HG03378 (cell line): Measurements from ENCODE around the gene SLC22A9.
"Not testable (repeated sequence)": the region's sequence is repeated elsewhere in the genome, so short reads cannot be mapped to it uniquely, and the experiment has no call there.

Experiments
- ATAC-seq: cut with Tn5 transposase; IDR thresholded peaks from one replicate; pipeline ENCODE4 v1.9.1; 2021; ENCODE audit warnings: mild to moderate bottlenecking, moderate library complexity; ENCODE audit not compliant: unreplicated experiment

SLC22A9 gene

GRCh38 chr11:63369165-63369970 is at the start of gene SLC22A9:
Gene SLC22A9, plus strand, starts transcription at chr11:63369785. Its CDS starts 272 bp downstream, at chr11:63370057.
- ATAC-seq: no peak

- no peak for ATAC-seq
These were observed 47.9 kb upstream of the SLC22A9 start for GRCh38 chr11:63321723-63322122.

DNA sequence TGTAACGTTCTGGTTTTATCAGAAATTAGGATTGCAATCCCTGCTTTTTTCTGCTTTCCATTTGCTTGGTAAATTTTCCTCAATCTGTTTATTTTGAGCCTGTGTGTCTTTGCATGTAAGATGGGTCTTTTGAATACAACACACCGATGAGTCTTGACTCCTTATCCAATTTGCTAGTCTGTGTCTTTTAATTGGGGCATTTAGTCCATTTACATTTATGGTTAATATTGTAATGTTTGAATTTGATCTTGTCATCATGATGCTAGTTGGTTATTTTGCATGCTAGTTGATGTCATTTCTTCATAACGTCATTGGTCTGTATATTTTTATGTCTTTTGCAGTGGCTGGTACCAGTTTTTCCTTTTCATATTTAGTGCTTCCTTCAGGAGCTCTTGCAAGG is 34.5 kb upstream of the SLC22A9 start:
- ATAC-seq: not testable (repeated sequence)

GRCh38 chr11:63337070-63337469 is 32.5 kb upstream of the SLC22A9 start:
- ATAC-seq: no peak

- ATAC-seq: no peak
These were observed 26.5 kb upstream of the SLC22A9 start for GRCh38 chr11:63343130-63343529.

DNA sequence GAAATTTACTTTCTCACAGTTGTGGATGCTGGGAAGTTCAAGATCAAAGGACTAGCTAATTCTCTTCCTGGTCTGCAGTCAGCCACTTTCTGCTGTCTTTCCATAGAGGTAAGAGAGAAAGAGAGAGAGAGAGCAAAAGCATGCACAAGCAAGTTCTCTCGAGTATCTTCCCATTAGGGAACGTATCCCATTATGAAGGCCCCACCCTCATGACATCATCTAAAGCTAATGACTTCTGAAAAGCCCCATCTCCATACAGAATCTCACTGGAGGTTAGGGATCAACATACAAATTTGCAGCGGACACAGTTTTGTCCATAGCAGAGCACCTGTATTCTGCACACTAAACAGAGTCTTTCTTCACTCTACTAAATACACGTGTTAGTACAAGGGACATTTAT is 17.4 kb upstream of the SLC22A9 start:
- no peak for ATAC-seq

GRCh38 chr11:63362196-63362793 is 7.3 kb upstream of the SLC22A9 start:
- no peak for ATAC-seq

GRCh38 chr11:63369971-63370588 is 495 bp downstream of the SLC22A9 start:
- no peak for ATAC-seq

GRCh38 chr11:63371396-63371795 is 1.8 kb downstream of the SLC22A9 start:
- ATAC-seq: no peak

- ATAC-seq: no peak
These were observed 5.8 kb downstream of the SLC22A9 start for GRCh38 chr11:63375434-63375833.

DNA sequence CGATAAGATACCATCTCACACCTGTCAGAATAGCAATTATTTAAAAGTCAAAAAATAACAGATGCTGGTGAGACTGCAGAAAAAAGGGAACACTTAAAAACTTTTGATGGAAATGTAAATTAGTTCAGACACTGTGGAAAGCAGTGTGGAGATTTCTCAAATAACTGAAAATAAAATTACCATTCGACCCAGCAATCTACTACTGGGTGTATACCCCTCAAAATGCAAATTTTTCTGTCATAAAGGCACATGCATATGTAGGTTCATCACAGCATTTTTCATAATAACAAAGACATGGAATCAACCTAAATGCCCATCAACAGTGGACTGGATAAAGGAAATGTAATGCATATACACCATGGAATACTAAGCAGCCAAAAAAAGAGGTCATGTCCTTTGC is 10.5 kb downstream of the SLC22A9 start:
- no peak for ATAC-seq

DNA sequence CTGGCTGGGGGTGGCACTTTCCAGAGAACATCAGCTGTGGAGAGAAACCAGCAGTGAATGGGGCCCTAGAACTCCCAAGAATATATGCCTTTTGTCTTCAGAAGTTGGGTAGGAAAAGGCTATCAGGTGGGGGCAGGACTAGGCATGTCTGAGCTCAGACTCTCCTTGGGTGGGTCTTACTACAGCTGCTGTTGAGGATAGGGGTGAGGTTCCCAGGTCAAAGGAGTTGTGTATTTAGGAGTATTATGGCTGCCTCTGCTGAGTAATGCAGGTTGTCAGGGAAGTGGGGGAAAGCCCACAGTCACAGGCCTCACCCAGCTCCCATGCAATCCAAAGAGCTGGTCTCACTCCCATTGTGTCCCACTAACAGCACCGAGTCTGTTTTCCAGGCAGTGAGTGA is 26.1 kb downstream of the SLC22A9 start:
- no peak for ATAC-seq

DNA sequence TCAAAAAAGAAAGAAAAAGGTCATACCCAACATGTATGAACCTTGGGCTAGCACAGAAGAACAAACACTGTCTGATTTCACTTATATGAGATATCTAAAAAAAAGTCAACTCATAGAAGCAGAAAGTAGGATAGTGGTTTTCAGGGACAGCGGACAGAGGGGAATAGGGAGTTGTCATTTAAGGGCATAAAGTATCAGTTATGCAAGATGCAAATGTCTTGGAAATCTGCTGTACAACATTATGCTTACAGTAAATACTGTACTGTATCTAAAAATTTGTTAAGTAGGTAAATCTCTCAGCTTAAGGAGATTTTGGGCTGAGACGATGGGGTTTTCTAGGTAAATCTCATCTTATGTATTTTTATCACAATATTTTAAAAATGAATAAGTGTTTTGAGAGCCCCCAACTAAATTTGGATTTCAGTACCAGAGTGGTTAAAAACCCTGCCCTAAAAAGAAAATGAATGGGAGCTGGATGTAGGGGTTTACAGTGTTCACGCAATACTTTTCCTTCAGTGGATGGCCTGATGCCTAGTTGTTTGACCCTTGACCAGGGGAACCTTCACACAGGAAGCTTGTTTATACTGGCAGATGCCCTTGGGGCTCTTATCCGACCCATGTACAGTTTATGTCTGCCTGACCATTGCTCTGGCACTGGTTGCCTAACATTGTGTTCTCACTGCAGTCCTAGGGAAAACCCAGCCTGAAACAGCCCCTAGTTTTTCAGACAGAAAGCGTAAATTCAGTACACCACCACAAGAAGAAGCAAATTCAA is 34.8 kb downstream of the SLC22A9 start:
- ATAC-seq: no peak

DNA sequence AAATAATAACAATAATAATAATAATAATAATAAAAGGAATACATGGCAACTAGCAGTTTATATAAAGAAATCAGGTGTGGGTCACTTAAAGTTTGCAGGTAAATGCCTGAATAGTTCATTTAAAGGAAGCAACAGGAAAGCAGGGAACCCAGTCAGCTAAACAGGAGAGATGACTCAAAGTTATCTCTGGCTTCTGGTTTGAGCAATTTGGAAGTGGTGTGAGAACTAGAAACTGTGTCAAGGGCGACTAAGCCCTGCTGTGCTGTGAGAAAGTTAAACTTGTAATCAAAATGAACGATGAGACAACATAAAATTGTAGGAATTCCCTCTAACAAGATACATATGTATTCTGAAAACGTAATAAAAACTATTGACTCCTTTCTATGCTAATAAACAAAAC is 35.5 kb downstream of the SLC22A9 start:
- no peak for ATAC-seq

DNA sequence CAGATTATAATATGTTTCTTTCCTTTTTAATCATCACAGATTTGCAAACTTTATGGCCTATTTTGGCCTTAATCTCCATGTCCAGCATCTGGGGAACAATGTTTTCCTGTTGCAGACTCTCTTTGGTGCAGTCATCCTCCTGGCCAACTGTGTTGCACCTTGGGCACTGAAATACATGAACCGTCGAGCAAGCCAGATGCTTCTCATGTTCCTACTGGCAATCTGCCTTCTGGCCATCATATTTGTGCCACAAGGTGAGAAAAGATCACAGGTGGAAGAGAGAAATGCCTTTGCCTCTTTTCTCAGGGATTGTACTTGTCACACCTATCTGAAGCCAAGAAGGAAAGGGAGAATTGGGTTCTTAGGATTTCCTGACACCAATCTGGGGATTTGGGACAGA is 36.9 kb downstream of the SLC22A9 start:
- ATAC-seq: no peak

GRCh38 chr11:63417174-63417852 is 47.7 kb downstream of the SLC22A9 start:
- no peak for ATAC-seq

DNA sequence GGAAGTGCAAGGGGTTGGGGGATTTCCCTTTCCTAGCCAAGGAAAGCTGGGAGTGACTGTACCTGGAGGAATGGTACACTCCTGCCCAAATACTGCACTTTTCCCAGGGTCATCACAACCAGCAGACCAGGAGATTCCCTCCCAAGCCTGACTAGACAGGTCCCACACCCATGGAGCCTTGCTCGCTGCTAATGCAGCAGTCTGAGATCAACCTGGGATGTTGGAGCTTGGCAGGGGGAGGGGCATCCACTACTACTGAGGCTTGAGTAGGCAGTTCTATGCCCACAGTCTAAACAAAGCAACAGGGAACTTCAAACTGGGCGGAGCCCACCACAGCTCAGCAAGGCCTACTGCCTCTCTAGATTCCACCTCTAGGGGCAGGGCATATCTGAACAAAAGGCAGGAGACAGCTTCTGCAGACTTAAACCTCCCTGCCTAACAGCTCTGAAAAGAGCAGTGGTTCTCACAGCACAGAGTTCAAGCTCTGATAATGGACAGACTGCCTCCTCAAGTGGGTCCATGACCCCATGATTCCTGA is 58.5 kb downstream of the SLC22A9 start:
- ATAC-seq: no peak

DNA sequence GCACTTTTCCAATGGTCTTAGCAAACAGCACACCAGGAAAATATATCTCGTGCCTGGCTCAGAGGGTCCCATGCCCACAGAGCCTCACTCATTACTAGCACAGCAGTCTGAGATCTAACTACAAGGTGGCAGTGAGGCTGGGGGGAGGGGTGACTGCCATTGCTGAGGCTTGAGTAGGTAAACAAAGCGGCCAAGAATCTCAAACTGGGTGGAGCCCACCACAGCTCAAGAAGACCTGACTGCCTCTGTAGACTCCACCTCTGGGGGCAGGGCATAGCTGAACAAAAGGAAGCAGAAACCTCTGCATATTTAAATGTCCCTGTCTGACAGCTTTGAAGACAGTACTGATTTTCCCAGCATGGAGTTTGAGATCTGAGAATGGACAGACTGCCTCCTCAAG is 61.1 kb downstream of the SLC22A9 start:
- ATAC-seq: not testable (repeated sequence)

GRCh38 chr11:63435351-63435750 is 65.8 kb downstream of the SLC22A9 start:
- not testable (repeated sequence) for ATAC-seq

GRCh38 chr11:63435831-63436230 is 66.2 kb downstream of the SLC22A9 start:
- not testable (repeated sequence) for ATAC-seq
